Stimulated activated CD4-positive, alpha-beta T cell treated with anti-CD3 and anti-CD28 coated beads, Interleukin-2, amount 100 ng/mL, for 4 hours (primary cell): Measurements from ENCODE around the gene OLFML1.
"Not testable (repeated sequence)": the region's sequence is repeated elsewhere in the genome, so short reads cannot be mapped to it uniquely, and the experiment has no call there.

Experiments used
- DNase-seq: peaks from one replicate; pipeline ENCODE4 v3.0.0-alpha.2; 2020; ENCODE audit warnings: low read depth

OLFML1 gene

DNA sequence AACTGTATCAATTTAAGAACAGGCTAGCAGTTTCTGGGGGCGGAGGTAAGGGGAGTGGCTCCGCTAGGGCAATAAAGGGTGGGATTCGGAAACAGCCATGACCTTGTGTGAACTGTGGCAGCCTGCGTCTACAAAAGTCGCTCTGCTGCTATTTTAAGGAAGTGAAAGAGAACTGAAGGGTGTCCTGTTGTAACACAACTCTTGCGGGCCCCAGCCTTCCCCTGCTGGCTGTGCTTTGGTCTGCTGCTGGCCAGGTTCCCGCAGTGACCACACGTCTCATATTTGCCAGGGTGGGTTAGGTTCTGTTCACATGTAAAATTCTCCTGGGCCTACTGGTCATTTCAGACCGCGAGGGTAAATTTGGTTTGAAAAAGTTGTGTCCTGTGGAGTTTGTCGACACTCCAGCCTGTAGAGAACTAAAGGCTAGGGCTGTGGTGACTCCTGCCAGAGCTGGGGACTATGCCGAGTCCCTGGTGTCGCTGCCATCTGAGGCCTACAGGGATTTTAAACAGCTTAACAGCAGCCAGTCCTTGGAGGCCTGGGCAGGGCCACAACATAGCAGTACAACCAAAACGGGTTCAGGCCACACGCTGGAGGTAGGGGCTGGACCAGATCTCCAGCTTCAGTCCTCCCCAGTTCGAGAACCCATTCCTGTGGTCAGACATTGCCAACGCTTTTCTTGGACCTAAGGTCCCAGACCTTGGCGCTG lies 27.4 kb downstream of the OLFML1 start:
- DNase-seq: no peak

DNA sequence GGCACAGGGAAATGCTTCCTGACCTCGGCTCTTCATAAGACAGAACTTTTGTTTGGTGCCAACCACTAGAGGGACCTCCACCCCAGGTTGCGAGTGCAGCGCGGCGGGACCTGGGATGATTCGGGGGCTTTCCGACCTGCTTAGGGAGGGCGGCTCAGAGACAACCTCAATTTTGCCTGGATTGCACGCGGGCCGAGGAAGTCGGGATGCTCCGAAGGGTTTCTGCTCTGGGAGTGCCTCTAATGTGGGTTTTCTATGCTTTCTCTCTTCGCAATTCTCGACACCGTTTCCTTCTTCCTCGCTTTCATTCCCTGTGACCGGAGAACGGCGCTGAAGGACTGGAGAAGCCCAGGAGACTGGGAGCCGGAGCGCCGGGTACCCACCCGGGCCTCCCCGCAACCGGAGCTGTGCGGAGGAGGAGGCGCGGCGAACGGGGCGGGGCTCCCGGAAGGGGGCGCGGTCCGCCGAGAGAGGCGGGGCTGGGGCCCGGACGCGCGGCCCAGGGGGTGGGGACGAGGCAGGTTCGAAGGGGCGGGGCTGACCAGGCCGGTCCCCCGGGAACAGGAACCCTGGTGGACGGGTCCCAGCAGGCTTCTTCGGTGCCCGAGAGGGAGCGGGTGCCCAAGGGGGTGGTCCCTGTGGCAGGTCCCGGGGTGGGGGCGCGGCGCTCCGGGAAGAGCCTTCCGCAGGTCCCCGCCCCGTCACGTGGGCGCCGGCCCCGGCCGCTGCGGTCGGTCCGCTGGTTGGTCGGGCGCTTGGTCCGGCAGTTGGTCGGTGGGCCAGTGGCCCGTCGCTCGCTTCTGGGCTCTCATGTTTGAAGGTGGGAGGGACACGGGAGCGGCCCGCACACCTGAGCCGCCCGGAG lies 28.2 kb downstream of the OLFML1 start, which contains the start of gene PPFIBP2:
TSS of gene PPFIBP2 (plus strand) at position 766 of the 865 bp plus-strand sequence. CDS start 35,477 bp downstream, outside the sequence.
- DNase-seq: peak; percentile 72

DNA sequence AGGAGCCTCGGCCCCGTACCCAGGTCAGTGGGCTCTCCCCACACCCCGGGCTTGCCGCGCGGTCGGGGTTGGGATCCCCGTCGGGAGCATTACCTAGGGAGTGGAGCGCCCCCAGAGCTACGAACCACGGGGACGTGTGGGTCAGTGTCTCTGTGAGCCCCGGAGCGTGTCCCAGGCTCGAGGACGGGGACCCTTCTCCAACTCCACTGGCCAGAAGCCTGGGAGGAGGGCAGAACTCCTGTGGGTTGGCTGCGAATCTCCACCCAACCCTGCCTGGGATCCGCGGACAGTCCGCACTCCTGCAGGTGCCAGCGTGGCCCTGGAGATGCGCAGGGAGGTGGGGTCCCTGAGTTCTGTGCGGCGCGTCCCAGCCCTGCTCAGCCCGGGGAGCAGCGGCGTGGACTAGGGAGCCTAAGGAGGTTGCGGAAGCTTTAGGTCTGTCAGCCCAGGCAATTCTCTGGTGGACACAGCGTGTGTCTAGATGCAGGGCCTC lies 28.8 kb downstream of the OLFML1 start:
- no peak for DNase-seq

DNA sequence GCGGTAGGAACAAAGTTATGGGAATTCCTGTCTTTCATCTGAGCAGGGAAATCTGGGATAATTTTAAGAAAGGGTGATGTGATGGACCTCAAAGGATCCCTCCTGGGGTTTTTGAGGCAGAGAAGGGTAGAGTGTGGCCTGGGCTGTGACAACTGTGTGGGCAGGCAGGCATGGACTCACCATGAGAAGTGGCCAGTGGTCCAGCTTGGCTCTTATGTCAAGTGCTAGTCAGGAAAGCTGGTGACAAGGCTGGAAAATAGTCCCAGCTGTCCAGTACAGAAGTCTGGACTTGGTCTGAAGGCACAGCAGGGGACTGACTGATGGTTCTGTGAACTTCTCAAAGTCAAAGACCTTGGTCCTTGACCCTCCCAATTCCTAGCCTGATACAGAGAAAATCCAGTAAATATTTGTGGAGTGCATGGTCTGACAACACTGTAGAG lies 30.2 kb downstream of the OLFML1 start:
- DNase-seq: no peak

DNA sequence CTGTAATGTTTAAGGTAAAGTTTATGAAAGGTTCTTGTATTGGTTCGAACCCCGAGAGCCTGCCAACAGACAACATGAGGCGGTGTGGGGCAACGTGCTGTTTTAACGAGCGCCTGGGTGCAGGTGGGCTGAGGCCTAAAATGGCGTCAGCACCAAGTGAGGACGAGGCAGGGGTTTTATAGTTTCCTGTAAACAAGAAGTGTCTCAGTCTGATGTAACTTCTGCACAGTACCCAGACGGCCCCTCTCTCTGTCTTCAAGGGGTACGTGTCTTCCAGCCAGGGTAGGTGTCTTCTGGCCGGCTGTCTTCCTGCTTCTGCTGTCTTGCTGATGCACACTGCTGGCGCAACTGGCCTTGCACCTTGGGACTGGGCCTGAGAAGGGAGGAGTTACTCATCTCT lies 31.2 kb downstream of the OLFML1 start:
- no peak for DNase-seq

DNA sequence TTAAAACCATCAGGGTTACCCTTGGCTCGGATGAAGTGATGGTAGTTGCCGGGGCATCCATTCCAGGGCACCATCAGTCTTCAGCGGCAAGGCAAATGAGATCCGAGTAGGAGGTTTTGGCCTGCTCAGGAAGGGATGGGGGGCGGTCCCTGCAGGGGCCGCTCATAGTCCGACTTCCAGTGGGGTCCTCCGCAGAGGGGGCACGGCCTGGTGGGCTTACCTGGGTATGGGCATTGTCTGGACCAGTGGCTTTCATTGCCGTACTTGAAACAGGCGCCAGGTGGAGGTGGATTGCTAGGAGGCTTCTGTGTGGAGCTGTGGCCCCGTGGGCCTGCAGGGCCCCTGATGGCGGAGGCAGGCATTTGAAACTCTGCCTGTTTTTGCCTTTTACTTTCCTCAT lies 32.4 kb downstream of the OLFML1 start:
- not testable (repeated sequence) for DNase-seq

DNA sequence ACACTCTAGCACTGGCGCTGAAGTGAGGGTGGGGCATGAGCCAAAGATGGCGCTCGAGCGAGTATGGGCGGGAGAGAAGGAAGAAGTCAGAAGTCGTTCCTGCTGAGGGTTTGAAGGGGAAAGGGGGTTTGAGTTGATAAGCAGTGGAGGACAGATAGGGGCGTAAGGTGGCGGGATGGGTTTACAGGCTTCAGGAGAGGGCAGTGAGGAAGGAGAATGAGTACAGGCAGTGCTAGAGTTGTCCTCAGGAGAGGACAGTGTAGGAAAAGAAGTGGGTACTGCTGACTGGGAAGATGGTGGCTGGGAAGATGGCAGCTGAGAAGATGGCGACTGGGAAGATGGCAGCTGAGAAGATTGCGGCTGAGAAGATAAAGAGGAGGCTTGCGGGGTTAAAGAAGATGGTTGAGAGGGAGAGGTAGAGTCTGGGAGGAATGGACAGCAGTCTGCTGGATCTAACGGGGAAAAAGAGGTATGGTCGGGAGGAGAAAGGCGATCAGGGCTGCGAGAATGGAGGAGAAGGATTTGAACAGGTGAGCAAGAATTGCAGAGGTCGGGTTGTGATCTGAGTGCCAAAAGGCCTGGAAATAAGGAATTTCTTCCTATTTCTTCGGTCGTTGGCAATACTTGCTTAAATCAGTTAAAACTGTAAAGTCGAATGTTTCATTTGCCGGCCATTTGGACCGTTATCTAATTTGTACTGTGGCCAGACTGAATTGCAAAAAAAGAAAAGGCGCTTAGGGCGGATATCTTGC lies 33.7 kb downstream of the OLFML1 start:
- DNase-seq: no peak

- no peak for DNase-seq
These were observed 35.0 kb downstream of the OLFML1 start for GRCh38 chr11:7520011-7520942.

DNA sequence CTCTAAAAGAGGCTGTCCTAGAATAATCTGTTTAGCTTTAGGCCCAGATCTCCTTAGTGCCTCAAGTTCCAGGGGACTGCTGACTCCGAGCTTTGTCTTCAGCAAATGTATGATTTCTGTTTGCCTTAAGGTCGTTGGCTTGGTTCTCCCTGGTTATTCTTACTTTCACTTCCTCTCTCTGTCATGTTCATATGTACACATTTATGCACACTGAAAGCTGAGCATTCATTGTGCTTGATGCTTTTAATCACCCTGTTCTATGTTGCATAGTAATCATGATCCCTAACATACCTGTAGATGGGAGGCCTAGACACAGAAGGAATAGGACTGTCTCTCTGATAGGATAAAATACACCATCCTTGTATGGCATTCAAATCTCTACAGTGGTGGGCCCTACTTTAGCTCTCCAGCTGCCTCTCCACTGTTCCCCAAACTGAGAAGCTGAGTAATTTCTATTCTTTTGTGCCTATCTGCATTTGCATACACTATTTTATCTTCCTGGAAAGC lies 35.7 kb downstream of the OLFML1 start:
- no peak for DNase-seq

GRCh38 chr11:7522121-7522520 lies 36.8 kb downstream of the OLFML1 start:
- DNase-seq: no peak

GRCh38 chr11:7522546-7522945 lies 37.2 kb downstream of the OLFML1 start:
- DNase-seq: no peak

DNA sequence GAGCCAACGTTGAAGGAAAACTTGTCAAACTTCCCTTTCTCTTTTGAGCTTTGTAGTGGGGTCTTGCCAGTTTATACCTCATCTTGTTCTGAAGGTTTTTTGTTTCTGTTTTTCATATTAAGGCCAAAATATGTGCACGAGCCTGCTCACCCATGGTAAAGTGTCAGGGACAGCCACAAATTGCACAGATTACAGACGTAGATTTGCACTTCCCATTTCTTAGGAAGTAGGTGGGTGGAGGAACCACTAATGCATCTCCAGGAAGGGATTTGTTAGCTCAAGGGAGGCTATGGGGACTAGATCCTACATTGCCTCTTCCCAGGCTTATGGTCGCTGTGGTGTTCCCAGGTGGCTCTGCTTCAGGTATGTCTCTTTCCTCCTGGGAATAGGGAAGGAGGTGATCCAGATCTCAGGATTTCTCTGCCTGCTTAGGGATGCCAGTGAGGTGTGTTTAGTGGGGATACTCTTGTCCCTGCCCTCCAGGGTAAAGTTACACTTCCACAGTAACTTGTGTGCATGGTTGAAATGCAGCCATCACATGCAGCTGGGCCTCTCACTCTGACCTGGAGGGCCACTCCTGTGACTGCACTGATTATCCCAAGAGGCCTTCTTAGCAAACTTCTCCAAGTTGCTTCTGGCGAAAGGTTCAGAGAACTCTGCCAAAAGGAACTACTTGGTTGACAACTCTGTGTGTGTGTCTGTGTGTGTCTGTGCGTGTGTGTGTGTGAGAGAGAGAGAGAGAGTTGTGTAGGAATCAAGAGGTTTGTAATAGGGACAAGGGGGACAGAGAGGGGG lies 38.3 kb downstream of the OLFML1 start:
- no peak for DNase-seq

- DNase-seq: no peak
These were observed 39.3 kb downstream of the OLFML1 start for GRCh38 chr11:7524462-7525235.

GRCh38 chr11:7525424-7525823 lies 40.1 kb downstream of the OLFML1 start:
- no peak for DNase-seq

- no peak for DNase-seq
These were observed 41.7 kb downstream of the OLFML1 start for GRCh38 chr11:7527029-7527428.

- no peak for DNase-seq
These were observed 43.3 kb downstream of the OLFML1 start for GRCh38 chr11:7528514-7529049.

- DNase-seq: no peak
These were observed 44.8 kb downstream of the OLFML1 start for GRCh38 chr11:7530013-7530640.

DNA sequence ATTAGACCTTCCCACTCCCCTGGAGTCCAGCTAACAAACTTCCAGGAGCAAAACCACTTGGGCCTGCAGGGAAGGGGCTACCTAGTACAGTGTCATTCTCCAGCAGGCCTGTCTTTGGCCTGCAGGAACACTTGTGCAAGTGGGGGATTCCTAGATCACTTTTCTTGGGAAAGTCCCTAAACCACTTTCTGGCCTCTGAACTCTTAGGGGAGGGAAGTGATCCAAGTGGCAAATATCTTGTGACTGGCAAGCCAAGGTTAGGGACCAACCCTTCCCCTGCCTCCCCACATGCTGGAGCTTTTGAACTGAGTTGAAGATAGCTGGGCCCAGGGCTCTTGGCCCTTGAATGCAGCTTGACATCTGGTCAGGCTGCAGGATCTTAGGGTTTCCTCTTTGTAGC lies 45.7 kb downstream of the OLFML1 start:
- DNase-seq: no peak
